ENCODE data around the gene HNRNPUL2.
"Not testable (repeated sequence)": the region's sequence is repeated elsewhere in the genome, so short reads cannot be mapped to it uniquely, and the experiment has no call there.

The HNRNPUL2 gene

DNA sequence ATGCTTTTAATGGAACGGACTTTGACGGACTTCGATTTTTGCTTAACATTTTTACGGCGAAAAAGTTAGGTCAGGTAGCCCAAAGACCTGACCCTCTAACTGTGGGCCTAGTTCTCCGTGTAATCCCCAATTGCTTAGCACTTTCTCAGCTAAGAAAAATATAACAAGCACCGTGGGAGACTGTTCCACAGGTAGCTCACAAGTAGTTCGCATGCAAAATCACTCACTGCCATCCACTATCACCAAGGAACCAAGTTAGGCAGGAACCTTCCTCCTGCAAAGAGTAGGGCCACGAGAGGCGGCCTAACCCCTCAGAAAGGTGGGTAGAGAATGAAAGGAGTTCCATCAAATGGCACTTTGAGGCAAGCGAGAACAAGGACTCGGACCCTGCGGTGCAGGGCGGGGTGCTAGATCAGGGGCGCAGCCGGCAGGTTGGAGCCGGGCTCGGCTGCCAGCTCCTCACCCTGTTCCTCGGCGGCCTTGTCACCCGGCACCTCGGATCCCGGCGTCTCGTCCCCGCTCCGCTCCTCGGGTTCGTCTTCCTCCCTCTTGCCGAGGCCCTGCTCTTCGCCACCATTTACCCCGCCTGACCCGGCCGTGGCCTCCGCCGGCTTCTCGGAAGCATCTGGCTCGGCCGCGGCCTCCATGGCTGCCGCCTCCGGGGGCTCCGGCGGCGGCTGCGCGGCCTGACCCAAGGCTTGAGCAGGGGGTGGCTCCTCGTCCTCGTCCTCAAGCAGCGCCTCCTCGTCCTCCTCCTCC lies 922 bp downstream of the HNRNPUL2 start:
- no peak for DNase-seq

DNA sequence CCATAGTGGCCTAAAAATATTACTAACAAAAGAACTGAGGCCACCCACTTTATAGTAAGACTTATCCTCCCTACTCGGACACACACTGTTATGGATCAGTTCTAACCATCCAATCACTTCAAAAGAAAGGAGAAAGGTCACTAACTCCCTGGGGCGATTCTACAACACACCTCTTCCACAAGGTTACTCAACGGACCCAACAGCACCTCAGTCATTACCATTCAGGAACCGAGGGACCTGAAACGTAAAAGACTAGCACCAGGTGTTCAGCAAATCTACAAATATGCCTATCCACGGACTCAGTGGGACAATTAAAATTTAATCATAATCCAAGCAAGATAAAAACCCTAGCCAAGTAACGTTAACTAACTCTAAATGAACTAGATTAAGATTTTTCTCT lies 1.6 kb downstream of the HNRNPUL2 start:
- no peak for DNase-seq

DNA sequence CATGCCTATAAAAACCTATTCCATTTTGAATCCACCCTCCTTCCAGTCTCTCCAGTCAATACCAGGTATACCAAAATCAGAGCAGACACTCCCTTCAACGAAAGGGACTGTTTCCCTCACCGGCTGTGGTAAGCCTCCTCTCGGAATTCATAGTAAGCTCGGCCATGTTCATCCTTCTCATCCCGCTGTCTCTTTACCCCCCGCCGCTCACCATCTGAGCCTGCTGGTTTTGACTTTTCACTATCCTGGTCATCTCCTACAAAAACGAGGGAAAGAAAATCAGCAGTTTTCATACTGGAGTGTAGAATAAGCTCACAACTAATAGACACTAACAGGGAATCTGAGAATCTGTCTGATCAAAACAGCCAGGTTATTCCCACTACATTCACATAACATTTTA lies 3.1 kb downstream of the HNRNPUL2 start:
- no peak for DNase-seq

DNA sequence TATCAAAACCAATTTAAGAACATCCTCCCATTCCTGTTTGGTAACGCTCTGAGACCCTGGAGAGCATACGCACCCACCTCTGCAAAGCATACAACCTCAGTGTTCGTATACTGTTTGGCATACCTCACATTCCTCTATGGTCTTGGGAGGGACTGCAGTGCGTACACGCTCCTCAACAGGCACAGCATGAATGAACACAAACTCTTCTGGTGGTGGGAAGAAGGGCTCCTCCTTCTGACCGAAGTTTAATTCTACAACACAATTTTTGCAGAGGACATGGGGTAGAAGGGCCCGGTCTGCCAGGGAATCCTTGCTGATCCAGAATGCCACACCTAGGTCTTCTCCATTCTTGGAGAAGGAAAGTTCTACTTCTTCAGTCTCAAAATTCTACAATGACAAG lies 5.3 kb downstream of the HNRNPUL2 start:
- no peak for DNase-seq

DNA sequence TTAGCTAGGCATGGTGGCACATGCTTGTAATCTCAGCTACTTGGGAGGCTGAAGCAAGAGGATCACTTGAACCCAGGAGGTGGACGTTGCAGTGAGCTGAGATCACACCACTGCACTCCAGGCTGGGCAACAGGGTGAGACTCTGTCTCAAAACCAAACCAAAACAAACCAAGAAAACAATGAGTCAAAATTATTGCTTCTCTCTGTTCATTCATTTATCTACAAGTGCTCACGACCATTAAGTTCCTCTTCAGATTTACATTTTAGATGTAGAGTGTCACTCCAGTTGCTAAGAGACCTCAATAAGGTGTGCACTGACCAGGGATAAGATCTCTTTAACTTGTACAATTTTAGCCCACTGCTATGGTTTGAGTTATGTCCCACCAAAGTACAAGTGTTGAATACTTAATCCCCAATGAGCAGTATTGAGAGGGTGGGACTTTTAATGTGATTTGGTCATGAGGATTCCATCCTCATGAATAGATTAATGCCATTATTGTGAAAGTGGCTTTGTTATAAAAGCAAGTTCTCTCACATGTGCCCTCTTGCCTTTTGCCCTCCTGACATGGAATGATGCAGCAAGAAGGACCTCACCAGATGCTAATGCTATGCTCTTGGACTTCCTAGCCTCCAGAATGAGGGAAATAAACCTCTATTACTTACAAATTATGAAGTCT lies 7.8 kb downstream of the HNRNPUL2 start:
- DNase-seq = no peak

DNA sequence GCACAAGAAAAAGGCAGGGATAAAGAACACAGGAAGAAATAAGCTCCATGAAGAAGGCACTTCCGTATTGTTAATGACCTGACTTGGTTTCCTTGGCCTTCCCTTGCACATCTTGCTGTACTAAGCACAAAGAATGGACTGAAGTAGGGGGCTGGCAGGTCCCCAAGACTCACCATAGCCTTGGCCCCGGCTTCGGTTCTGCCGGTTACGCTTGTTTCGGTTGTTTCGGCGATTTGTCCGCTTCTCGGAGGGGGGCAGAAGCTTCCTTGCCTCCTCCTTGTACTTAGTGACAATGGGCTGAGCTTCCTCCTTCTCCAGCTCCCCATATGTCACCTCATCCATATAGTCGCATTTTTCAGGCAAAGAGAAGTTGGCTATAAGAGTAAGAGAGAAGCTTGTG lies 10.4 kb downstream of the HNRNPUL2 start:
- no peak for DNase-seq

DNA sequence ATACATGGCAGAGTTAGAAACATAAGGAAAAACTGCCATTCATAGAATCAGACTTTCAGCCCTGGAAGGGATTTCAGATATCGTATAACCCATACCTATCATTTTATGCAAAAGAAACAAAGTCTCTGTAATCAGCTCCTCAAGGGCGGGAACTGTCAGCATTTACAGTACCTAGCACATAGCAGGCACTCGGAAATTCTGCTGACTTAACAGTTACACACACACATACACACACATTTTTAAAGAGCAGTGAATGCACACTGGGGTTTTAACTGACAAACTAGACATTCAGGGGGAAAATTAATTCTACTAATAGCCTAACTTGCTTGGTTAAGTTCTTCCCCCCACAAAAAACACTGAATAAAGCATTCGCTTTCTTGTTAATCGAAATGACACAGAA lies 11.1 kb downstream of the HNRNPUL2 start:
- DNase-seq = no peak

DNA sequence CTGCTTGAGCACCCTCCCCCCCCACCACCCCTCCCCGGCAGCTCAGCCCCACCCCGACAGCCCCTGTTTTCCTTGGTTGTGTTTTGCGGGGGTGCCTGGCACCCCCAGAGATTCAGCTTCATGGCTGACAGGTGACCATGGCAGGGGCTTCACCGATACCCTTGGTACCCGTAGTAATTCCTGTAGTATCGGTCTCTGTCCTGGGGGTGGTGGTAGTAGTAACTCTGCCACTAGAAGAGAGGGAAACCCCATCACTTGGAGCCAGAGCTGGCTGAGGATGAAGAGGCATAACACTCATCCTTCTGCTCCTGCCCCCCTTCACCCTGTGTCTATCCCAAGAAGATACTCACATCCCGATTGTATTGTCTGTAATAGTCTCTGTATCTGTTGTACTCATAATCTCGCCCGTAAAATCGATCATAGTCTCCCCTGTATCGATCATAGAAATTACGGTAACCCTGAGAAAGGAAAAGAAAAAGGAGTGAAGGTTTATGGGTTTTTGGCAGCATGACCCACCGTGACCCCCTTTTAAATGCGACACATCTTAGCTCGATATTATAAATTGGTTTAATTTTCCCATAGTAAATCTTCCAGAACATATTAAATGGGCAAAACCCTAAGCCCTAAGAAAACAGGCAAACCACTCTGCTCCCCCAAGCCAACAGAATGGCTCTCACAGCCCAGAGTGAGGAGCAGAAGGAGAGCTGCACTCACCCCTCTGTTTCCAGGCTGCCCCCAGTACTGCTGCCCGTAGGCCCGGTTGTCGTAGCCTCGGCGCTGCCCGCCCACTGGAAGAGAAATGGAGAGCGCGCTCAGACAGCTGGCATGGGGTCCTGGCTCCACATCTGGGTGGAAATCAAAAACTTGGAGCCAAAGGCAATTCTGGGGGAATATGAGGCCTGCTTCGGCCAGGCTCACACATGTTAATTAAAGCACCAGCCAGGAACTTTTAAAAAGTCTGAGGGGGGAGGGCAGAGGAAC lies 11.8 kb downstream of the HNRNPUL2 start:
- no peak for DNase-seq

DNA sequence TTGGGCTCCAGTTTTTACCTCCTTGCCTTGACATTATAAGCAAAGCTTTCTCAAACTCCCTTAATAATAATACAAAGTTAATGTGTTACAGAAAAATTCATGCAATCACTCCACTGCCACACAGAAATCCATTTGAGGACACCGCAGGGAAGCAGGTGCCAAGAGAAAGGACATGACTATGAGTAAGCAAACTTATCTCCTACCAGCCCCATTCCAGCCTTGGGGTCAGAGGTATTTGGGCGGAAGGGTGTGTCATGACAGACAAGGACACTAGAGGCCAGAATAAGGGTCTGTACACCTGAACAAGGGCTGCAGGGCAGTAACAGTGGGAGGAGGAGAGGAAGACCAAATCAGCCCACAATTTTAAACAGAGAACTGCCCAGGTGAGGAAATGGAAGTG lies 13.9 kb downstream of the HNRNPUL2 start:
- DNase-seq = no peak

DNA sequence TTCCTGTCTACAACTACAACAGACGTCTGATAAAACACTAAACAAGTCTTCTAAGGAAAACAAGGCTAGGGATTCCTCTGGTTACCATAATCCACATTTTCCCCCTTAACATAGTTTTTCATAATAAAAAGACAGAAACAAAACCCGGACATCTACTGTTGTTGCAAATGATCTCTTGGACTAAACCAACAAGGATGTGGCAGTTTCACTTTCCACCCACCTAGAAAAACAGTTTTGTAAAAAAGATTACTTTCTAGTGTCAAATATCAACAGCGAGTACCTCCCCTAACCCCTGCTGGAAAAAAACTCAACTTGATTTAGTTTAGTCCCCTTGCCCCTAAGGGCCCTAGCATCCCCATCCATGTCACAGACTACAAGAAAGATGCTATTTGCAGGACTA lies 14.4 kb downstream of the HNRNPUL2 start:
- no peak for DNase-seq

DNA sequence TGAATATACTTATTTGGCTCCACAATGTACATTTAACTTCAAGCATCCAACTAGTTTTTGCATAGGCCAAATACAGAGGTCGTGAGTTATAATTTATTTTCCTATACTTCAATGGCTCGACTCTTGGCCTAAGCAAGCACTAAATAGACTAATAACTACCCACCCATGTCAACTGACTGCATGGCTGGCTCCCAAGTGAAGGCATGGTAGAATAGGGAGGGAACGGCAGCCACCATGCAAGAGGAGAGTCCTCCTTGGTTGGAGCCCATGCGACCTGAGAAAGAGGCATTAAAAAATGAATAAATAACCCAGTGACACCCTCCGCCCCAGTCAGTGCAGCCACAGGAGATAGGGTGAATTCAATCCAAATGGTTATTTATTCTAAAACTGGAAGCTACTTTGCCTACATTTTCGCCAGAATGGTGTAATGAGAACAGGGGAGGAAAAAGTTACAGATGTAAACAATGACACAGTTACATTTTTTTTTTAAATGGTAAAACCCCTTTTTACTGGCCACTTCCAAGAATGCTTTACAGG lies 14.9 kb downstream of the HNRNPUL2 start:
- no peak for DNase-seq

DNA sequence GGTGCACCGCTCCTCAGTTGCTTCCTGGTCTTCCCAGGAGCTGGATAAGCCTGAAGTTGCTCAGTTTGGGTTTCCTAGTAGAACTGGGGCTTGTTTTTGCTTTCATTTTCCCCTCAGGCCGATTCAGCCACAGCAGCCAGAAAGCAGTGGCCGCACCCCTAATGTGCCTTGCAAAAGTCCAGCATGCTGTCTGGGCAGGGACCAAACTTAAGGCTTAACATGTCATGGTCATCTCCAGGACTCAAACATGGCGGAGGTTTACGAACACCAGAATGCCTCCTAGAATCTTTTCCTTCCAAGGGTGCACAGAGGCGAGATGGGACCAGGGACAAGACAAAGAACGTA lies 17.3 kb downstream of the HNRNPUL2 start:
- no peak for DNase-seq

DNA sequence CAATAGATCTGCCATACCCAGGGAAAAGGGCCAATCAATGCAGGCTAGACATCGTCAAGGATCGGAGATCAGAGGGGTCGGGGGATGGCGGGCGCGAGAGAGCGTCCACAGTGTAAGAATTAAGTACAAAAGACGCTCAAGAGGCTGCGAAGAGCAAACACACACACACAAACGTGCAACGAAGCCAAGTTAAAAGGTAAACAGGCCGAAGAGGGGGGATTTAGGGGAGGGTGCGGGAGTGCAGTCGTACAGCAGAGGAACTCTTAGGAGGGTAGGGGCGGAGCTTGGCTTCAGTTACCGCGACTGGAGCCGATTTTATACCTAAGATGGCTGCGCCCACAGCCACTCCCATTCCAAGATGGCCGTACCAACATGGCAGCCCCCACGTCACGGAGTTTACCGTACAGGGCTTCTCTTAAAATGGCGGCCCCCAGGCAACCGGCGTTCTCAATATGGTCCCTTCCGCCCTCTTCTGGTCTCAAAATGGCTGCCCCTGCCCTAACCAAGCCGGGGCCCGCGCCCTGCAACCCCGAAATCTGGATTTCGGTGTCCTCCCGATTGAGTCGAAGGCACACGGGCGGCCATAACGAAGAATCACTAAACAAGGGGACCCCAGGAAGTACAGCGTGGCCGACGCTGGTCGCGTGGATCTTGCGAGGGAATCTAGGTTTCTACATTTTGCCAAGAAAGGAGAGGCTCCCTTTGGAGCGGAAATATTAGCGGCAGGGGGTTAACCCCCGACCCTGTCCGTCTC lies 17.8 kb downstream of the HNRNPUL2 start:
- DNase-seq = peak; percentile 98

DNA sequence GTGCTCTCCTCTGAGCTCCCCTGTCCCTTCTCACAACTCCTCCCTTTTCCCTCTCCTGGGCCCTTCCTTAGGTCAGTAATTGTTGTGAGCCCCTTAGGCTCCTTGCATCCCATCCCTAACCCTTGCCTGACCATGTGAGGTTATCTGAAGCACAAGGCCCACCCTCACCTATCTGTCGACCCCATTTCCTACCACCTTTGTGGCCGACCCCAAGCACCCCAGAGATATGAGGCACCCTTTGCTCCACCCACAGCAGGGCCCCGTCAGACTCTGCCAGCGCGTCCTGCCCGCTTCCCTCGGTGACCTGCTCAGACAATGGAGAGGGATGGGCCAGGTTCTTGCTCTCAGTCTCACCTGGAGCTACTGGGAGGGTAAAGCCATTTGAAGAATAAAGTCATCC lies 18.5 kb downstream of the HNRNPUL2 start:
- peak; percentile 48 to 56 for DNase-seq

DNA sequence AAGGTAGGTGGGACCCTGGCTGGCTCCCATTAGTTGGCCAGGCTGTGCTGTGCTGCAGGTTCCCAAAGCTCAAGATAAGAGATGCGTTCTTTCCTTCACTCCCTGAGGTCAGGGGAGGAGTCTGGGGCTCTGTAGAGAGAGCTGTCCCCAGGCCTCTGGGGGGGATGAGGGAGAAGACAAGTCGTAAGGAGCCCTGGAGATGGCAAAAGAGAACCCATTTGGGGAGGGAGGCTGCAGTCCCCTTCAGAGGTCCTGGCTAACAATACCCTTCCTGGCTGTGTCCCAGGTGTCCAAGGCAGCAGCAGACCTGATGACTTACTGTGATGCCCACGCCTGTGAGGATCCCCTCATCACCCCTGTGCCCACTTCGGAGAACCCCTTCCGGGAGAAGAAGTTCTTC lies 18.9 kb downstream of the HNRNPUL2 start:
- DNase-seq = no peak

DNA sequence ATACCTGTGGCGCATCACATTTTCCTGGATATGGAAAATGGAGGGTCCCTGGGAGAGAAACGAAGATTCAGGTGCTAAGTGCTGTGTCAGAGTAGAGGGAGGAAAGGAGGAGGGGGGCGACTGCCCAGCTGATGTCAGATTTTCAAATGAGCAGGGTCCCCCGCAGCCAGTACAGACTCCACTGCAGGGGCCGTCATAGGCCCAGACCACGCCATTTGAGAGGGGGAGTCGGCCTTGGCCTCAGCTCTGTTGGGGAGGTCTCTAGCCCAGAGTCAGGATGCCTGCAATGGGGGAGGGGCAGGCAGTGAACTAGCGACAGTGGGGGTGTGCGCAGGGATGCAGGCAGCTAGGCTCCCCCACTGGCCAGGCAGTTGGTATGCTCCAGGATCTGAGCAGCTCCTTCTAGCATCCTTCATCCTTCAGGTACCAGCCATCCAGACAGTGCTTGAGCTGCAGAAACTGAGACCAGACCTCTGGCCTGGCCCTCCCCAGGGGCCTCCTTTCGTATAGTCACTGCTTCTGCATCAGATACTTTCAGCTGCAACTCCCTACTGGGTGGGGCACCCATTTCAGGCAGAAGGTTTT lies 19.9 kb downstream of the HNRNPUL2 start, which contains the start of the genes BSCL2 and GNG3:
Gene BSCL2 (minus strand): TSS at position 148 of the 585 bp plus-strand sequence. CDS start 229 bp downstream, outside the sequence.
Gene GNG3 (plus strand): TSS at position 400 of the 585 bp plus-strand sequence. CDS start 620 bp downstream, outside the sequence.
- DNase-seq = no peak

DNA sequence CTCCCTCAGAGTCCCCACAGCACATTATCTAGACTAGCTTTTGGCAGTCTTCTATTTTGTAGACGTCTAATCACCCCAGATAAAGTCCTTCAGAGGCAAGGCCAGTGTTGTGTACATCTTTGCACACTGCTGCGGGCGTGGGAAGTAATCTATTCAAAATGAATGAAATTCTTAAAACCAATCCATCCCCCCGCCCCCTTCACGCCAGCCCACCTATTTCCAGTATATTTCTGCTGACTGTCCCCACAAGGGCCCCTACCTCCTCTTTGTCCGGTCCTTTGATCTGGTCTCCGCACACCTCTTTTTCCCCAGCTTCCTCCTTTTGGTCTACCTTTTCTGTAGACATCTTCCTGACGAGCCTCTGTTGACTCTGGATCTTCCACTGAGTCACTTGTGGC lies 20.4 kb downstream of the HNRNPUL2 start:
- no peak for DNase-seq

DNA sequence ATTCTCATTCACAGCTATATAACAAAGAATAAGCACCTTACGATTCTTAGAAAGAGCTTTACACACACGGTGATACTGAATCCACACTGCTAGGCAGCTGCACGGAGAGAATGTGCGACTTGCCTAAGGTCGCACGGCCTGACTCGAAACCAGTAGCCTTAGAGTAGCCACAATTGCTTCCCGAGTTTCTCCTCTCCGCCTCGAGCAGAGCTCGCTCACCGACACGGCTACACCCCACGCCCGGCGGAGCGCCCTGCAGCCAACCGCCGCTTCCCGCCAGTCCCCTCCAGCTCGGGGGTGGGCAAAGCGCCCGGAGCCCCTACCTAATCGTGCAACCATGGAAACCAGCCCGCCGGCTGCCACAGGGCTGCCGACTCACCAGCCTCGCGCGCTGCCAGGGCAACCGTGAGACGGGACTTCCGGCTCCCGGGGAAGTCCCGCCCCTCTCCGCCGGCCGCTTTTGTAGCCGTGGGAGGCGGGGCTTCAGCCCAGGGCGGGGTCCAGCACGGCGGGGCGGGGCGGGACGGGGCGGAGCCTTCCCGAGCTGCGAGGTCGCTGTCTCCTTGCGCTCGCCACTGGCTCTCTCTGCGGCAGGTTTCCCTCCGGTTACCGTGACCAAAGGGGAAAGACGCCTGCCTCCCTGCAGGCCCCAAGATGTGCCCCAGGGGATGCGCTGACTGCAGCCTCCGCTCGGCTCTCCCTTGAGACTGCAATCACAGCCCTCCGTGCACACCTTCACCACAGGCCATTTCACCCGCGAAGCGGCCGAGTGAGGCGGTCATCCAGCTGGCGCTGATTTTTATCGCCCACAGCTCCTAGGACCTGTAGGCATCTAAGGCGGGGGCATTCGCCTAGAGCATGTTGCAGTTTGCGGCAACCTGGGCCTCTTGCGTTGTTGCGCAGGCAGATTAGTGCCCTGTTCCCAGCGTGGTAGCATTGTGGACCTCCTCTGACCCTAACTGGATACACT lies 21.1 kb downstream of the HNRNPUL2 start:
- peak; percentile 94 for DNase-seq

DNA sequence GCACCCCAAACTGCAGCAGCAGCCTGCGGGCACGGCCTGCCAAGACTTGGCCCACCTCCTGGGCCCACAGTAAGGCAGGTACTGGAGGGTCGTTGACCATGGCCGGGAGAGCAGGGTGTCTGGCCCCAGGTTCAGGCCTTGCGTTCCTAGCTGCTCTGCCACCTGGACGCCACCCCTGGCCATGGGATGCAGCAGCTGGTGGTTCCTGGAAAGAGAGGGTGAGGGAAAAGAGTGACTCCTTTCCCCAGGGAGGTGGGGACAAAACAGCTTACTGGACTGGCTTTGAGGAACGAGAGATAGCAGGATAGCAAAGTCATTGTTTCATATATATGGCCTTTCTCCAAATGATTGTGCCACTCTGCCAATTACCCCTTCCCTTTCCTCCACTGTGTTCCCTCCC lies 21.8 kb downstream of the HNRNPUL2 start:
- DNase-seq = no peak

DNA sequence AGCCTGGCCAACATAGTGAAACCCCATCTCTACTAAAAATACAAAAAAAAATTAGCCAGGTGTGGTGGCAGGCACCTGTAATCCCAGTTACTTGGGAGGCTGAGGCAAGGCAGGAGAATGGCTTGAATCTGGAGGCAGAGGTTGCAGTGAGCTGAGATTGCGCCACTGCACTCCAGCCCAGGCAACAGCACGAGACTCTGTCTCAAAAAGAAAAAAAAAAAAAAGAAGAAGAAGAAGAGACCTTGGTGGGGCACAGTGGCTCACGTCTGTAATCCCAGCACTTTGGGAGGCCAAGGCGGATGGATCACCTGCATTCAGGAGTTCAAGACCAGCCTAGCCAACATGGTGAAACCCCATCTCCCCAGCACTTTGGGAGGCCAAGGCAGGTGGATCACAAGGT lies 23.3 kb downstream of the HNRNPUL2 start:
- not testable (repeated sequence) for DNase-seq

DNA sequence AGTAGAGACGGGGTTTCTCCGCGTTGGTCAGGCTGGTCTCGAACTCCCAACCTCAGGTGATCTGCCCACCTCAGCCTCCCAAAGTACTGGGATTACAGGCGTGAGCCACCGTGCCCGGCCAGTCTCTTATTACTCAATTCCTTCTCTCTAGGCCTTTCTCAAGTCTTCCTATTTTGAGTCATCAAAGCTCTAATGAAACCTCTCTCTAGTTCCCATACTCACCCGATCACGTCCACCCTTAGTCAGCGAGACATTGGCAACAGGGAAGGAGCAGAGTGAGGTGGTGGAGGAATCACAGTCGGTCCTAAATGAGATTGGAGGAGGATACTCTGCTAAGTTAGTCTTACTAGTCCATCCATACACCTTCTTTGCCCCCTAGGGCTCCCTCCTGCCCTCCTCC lies 25.0 kb downstream of the HNRNPUL2 start:
- DNase-seq = peak in 1 of 2 donors; percentile 36

Data from CD4-positive, alpha-beta T cell treated with Interleukin-1 beta for 1 hour (primary cell).